Heart left ventricle (tissue), 16 donors: ENCODE measurements around the gene KCNE4. TPM values are rescaled to one million over a fixed set of nuclear protein-coding genes. Genes with fewer than 3 reads are reported as not detected.

Experiments
- ATAC-seq, 4 donors: fragments of 200-7000 bp; cut with Tn5 transposase; one replicate each; pipeline ENCODE4 v1.9.1; 2020 to 2022; ENCODE audit warnings: moderate library complexity in 4 of 4, mild to moderate bottlenecking in 3 of 4, moderate number of reproducible peaks in 1 of 4
- DNase-seq, 5 donors: peaks; one replicate each; pipeline ENCODE4 v3.0.0-alpha.2; 2020
- H3K27ac ChIP-seq, 12 donors: fragments of 200-600 bp; sonication (generic) in 4 of 12; one replicate each; pipeline versions ENCODE4 v1.5.0 to v1.8.0; 2016 to 2022; ENCODE audit warnings: mild to moderate bottlenecking in 2 of 12
- H3K27me3 ChIP-seq, 9 donors: fragments of 200-600 bp; sonication (generic) in 2 of 9; one replicate each; pipeline versions ENCODE4 v1.5.1 to v1.8.0; 2016 to 2022; ENCODE audit warnings: mild to moderate bottlenecking in 3 of 9
- H3K36me3 ChIP-seq, 9 donors: fragments of 200-600 bp; sonication (generic) in 2 of 9; one replicate each; pipeline versions ENCODE4 v1.5.0 to v1.8.0; 2018 to 2022; ENCODE audit warnings: mild to moderate bottlenecking in 2 of 9
- H3K4me1 ChIP-seq, 12 donors: fragments of 200-600 bp; sonication (generic) in 4 of 12; one replicate each; pipeline versions ENCODE4 v1.5.0 to v1.8.0; 2016 to 2022; ENCODE audit warnings: mild to moderate bottlenecking in 3 of 12
- H3K4me3 ChIP-seq, 12 donors: fragments of 200-600 bp; sonication (generic) in 4 of 12; one replicate each; pipeline versions ENCODE4 v1.5.0 to v1.8.0; 2017 to 2022; ENCODE audit warnings: mild to moderate bottlenecking in 9 of 12, moderate library complexity in 4 of 12
- H3K9me3 ChIP-seq, 12 donors: fragments of 200-600 bp; sonication (generic) in 4 of 12; one replicate each; pipeline versions ENCODE4 v1.5.0 to v1.8.0; 2016 to 2022; ENCODE audit warnings: mild to moderate bottlenecking in 1 of 12
- POLR2A ChIP-seq, 2 donors: fragments of 450-650 bp; IDR thresholded peaks; one replicate each; pipeline ENCODE4 v1.6.1; 2017; ENCODE audit warnings: antibody characterized with exemption in 2 of 2, mild to moderate bottlenecking in 2 of 2, moderate library complexity in 2 of 2
- WGBS, 4 donors: extraction: QIAGEN DNeasy Blood & Tissue Kit in 2 of 4; methylation state at CpG; one replicate each; pipeline versions ENCODE4 v1.1.5 to v1.1.7; 2013 to 2018; 5-methylcytosine and 5-hydroxymethylcytosine counted together
- intact Hi-C, 10 donors: fragments of 100-400 bp; cut with DNase I; formaldehyde crosslinking; loops; one replicate each; pipeline versions ENCODE4 v1.11.1 to v1.14.2; 2022
- polyA plus RNA-seq, 2 donors: library from polyadenylated mRNA; stranded (reverse); fragments of 200-250 nt; gene quantifications; one replicate each; pipeline ENCODE4 v1.2.3, GENCODE V29; 2013
- total RNA-seq, 9 donors: library from RNA; depleted of rRNA in 2 of 9; stranded (reverse); fragments of >200 nt in 2 of 9; fragmentation: NEBNext Ultra II Directional in 3 of 9; extraction: Animal tissue kit (Norgen Biotek cat#: 25700) in 3 of 9; gene quantifications; one replicate each; pipeline versions ENCODE4 v1.1.0 to v1.2.4, GENCODE V29; 2016 to 2023
- TF ChIP-seq, protein P1 (sequence below), 12 donors: fragments of 200-600 bp; sonication (generic) in 4 of 12; IDR thresholded peaks; one replicate each; pipeline versions ENCODE4 v1.5.0 to v1.8.0; 2018 to 2022; ENCODE audit warnings: antibody characterized with exemption in 12 of 12, mild to moderate bottlenecking in 5 of 12
- donor health status: ischemic (EF 13 %, LVEDD 7.1; RV severe dilation, severe dysfunction).
- donor health status: healthy with polysubstance abuse.
- donor health status: DM: no; HTN: yes; CAD: no.
- donor health status: DM: no; HTN: no; CAD: no.
- donor health status: ischemic (EF 25% LVEDD 6.9; RV normal size, moderate dysfunction).
- donor health status: ischemic (EF 25% LVEDD 5.7; RV mildly dilated, moderate dysfunction).
- donor health status: healthy.
- donor health status: DM: yes; HTN: yes; CAD: no.
- donor health status: ischemic (EF 35%, LVEDD 5.7; RV mildly dilated, moderate dysfunction).
- donor health status: nonischemic (EF 11% LVEDD 7.7; RV severe dilation, severe dysfunction).
- donor health status: DM: yes; HTN: yes; CAD: no.
- donor health status: PGD.
- donor health status: ischemic (EF 29% LVEDD 5.4; RV normal size, mild dysfunction).
- donor health status: nonischemic (EF 23%, LVEDD 6.1; RV moderate dilation, normal function).

Gene KCNE4
- total and polyA plus RNA-seq, 11 donors: 0.69 to 3.7 (median 1.6) TPM

DNA sequence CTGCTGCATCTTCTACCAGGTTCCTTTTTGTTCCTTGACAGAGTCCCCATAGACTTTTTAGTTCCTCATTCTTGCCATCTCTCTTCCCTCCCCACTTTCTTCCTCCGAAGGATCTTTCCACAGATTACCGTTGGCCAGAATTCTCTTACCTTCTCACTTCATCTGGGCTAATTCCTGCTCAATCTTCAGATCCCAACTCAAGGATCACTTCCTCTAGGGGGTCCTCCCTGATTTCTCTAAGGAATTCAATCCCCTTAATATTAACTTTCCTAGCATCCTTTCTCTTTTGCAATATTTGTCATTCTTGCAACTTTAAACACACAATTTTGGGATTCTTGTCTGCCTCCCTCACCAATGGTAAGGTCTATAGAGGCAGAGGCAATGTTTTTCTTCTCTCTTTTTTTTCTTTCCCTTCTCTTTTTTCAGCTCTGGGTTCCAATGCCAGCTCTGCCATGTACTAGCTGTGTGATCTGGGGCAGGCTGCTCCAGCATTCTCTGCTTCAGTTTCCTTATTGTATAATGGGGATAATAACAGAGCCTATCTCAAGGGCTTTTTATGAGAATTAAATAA lies 5.4 kb upstream of the KCNE4 start:
- Histone ChIP-seq H3K36me3 (no peaks in the 10 kb centered on the region), H3K4me3 (no peak overlapping the region), H3K27me3 (no peaks in the 10 kb centered on the region), H3K4me1 (peaks cover 0 to 26% (median 8%) of the 10 kb centered on the region in 12 donors), H3K27ac (peak overlapping the region in 2 of 12 donors; percentile 64 to 70), H3K9me3 (no peaks in the 10 kb centered on the region)
- DNase-seq (no peak), ATAC-seq (no peak)
- 81 to 94% (median 85%) methylated on average over 2 of the region's 2 CpGs for WGBS, 4 donors
- intact Hi-C loops: loop anchor here in 2 of 10 donors (5.0 to 10.0 kb wide), 2 partner anchors 52 to 54 kb away; no protein-coding TSS in a partner anchor
- TF ChIP-seq, protein P1, sequence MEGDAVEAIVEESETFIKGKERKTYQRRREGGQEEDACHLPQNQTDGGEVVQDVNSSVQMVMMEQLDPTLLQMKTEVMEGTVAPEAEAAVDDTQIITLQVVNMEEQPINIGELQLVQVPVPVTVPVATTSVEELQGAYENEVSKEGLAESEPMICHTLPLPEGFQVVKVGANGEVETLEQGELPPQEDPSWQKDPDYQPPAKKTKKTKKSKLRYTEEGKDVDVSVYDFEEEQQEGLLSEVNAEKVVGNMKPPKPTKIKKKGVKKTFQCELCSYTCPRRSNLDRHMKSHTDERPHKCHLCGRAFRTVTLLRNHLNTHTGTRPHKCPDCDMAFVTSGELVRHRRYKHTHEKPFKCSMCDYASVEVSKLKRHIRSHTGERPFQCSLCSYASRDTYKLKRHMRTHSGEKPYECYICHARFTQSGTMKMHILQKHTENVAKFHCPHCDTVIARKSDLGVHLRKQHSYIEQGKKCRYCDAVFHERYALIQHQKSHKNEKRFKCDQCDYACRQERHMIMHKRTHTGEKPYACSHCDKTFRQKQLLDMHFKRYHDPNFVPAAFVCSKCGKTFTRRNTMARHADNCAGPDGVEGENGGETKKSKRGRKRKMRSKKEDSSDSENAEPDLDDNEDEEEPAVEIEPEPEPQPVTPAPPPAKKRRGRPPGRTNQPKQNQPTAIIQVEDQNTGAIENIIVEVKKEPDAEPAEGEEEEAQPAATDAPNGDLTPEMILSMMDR (IDR thresholded peaks at IDR 0.05): no peak
- no peak for TF ChIP-seq POLR2A (IDR thresholded peaks at IDR 0.05)

DNA sequence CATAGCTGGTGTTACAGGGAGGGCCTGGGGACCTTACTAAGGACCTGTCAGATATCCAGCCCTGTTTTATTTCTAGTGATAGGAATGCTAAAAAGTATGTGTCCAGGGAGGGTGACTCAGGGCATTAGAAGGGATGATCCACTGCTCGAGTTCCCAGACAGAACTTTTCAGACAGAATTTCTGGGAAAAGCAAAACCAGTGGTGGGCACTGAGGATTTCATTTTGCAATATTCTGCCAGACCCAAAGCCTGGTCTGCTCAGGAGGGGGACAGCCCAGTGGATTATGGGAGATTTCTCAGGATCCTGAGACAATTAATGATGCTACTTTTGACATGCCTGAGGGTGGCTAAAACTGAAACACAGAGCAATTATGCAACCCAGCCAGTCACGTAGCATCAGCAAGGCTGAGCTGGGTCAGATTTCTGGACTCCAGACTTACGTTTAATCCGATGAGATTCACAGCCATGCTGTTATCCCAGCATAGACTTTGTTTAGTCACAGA lies 4.7 kb upstream of the KCNE4 start:
- intact Hi-C loops: loop anchor here in 2 of 10 donors (5.0 to 10.0 kb wide), 2 partner anchors 53 to 55 kb away; no protein-coding TSS in a partner anchor
- Histone ChIP-seq H3K36me3 (no peaks in the 10 kb centered on the region), H3K9me3 (no peaks in the 10 kb centered on the region), H3K4me1 (peaks cover 0 to 24% (median 7%) of the 10 kb centered on the region in 12 donors), H3K27me3 (no peaks in the 10 kb centered on the region), H3K4me3 (no peak overlapping the region), H3K27ac (peak overlapping the region in 10 of 12 donors; percentile 6 to 70 (median 34))
- ATAC-seq (peak in 3 of 4 donors; percentile 44 to 69 (median 66)), DNase-seq (peak in 1 of 5 donors; percentile 28)
- WGBS, 4 donors: 24 to 28% (median 26%) methylated on average over 4 of the region's 4 CpGs
- TF ChIP-seq, protein P1 (IDR thresholded peaks at IDR 0.05): no peak
- TF ChIP-seq POLR2A (IDR thresholded peaks at IDR 0.05): no peak

DNA sequence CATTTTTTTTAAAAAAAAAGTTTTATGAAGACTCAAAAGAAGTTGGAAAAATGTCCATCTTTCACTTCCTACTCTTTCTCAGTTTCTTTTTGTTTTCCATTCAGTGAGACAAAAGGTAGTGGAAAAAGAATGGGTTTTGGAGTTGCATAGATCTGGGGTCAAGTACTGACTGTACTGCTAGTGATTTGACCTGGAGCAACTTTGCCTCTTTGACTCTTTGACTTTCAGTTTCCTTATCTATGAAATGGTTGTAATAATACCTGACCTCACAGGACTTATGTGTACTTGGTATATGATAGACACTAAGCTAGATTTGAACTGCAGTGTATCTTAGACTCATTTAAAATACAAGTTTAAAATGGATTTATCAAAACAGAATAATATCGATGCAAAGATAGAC lies 3.5 kb upstream of the KCNE4 start:
- WGBS, 4 donors: 89 to 94% (median 90%) methylated on average over 1 of the region's 1 CpG
- Histone ChIP-seq H3K36me3 (no peaks in the 10 kb centered on the region), H3K9me3 (no peaks in the 10 kb centered on the region), H3K27me3 (no peaks in the 10 kb centered on the region), H3K27ac (no peak overlapping the region), H3K4me1 (peaks cover 0 to 24% (median 7%) of the 10 kb centered on the region in 12 donors), H3K4me3 (no peak overlapping the region)
- TF ChIP-seq, protein P1 (IDR thresholded peaks at IDR 0.05): no peak
- TF ChIP-seq POLR2A (IDR thresholded peaks at IDR 0.05): no peak
- ATAC-seq (no peak), DNase-seq (no peak)
- intact Hi-C loops: loop anchor here in 2 of 10 donors (5.0 to 10.0 kb wide), 2 partner anchors 54 to 56 kb away; no protein-coding TSS in a partner anchor

DNA sequence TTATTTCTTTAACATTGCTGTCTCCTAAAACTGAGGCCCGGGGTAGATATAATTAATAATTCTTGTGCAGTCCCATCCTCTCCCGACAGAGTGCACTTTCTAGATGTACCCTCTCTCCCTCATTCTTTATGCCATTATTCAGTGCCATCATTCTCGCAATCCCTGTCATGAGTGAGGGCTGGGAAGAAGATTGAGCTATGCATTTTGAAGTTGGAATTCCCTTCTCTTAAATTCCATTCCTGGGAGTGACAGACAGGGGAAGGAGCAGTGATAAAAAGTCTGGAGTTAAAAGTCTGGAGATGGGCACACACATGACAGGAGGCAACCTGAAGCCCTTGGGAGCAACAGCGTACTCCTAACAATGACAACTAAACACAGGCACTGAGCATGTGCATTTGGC lies 2.6 kb upstream of the KCNE4 start:
- Histone ChIP-seq H3K4me1 (peaks cover 0 to 27% (median 6%) of the 10 kb centered on the region in 12 donors), H3K36me3 (no peaks in the 10 kb centered on the region), H3K9me3 (no peaks in the 10 kb centered on the region), H3K4me3 (no peak overlapping the region), H3K27me3 (no peaks in the 10 kb centered on the region), H3K27ac (no peak overlapping the region)
- ATAC-seq (no peak), DNase-seq (no peak)
- TF ChIP-seq POLR2A (IDR thresholded peaks at IDR 0.05): no peak
- TF ChIP-seq, protein P1 (IDR thresholded peaks at IDR 0.05): no peak
- intact Hi-C loops: loop anchor here in 2 of 10 donors (5.0 to 10.0 kb wide), 2 partner anchors 55 to 57 kb away; no protein-coding TSS in a partner anchor
- 90 to 97% (median 95%) methylated on average over 4 of the region's 4 CpGs for WGBS, 4 donors
